SK-N-SH treated with all-trans-retinoic acid at 6 μM for 48 hours (cell line): Measurements from ENCODE around the gene LRRIQ1.

ENCODE experiments used
- ARNTL ChIP-seq: fragments of 450-650 bp; formaldehyde crosslinking; IDR thresholded peaks from 2 replicates; pipeline ENCODE4 v1.5.0; 2020; ENCODE audit warnings: low read depth, mild to moderate bottlenecking, moderate library complexity, borderline replicate concordance
- CSDC2 ChIP-seq: fragments of 250-450 bp; sonication (Bioruptor Pico); IDR thresholded peaks from 2 replicates; pipeline ENCODE4 v1.5.0; 2020; ENCODE audit warnings: mild to moderate bottlenecking, moderate library complexity
- ESRRG ChIP-seq: fragments of 250-450 bp; sonication (Bioruptor Pico); IDR thresholded peaks from 2 replicates; pipeline ENCODE4 v1.6.1; 2021; ENCODE audit warnings: mild to moderate bottlenecking
- GLIS3 ChIP-seq: fragments of 250-450 bp; sonication (Bioruptor Pico); IDR thresholded peaks from 2 replicates; pipeline ENCODE4 v1.5.0; 2020; ENCODE audit warnings: mild to moderate bottlenecking, moderate library complexity
- ISL1 ChIP-seq: fragments of 250-450 bp; sonication (Bioruptor Pico); IDR thresholded peaks from 2 replicates; pipeline ENCODE4 v2.1.2; 2022; ENCODE audit warnings: mild to moderate bottlenecking, moderate library complexity
- PATZ1 ChIP-seq: fragments of 250-450 bp; sonication (Bioruptor Pico); IDR thresholded peaks from 2 replicates; pipeline ENCODE4 v1.8.0; 2020; ENCODE audit warnings: mild to moderate bottlenecking, moderate library complexity, borderline replicate concordance
- PPARA ChIP-seq: fragments of 250-450 bp; sonication (Bioruptor Pico); IDR thresholded peaks from 2 replicates; pipeline ENCODE4 v1.5.0; 2020; ENCODE audit warnings: mild to moderate bottlenecking, borderline replicate concordance
- RARB ChIP-seq: fragments of 250-450 bp; sonication (Bioruptor Pico); IDR thresholded peaks from 2 replicates; pipeline ENCODE4 v1.8.0; 2021; ENCODE audit warnings: mild to moderate bottlenecking, moderate library complexity
- TOX ChIP-seq: fragments of 250-450 bp; sonication (Bioruptor Pico); IDR thresholded peaks from 2 replicates; pipeline ENCODE4 v1.8.0; 2021; ENCODE audit warnings: mild to moderate bottlenecking, moderate library complexity, borderline replicate concordance
- ZFP3 ChIP-seq: fragments of 250-450 bp; sonication (Bioruptor Pico); IDR thresholded peaks from 2 replicates; pipeline ENCODE4 v1.5.0; 2020; ENCODE audit warnings: mild to moderate bottlenecking, moderate library complexity
- ZNF565 ChIP-seq: fragments of 450-650 bp; formaldehyde crosslinking; conservative IDR thresholded peaks from 2 replicates; pipeline ENCODE4 v1.5.0; 2020; ENCODE audit warnings: low read depth, mild to moderate bottlenecking, moderate library complexity
- ZNF70 ChIP-seq: fragments of 450-650 bp; formaldehyde crosslinking; IDR thresholded peaks from 2 replicates; pipeline ENCODE4 v1.5.0; 2020; ENCODE audit warnings: mild to moderate bottlenecking, moderate library complexity

- TF ChIP-seq PATZ1 (no peak), PPARA (CRISPR knock-in tag) (no peak), TOX (CRISPR knock-in tag) (no peak), ZFP3 (CRISPR knock-in tag) (no peak), ESRRG (CRISPR knock-in tag) (no peak), CSDC2 (CRISPR knock-in tag) (no peak), RARB (CRISPR knock-in tag) (no peak), GLIS3 (no peak), ZNF565 (CRISPR knock-in tag) (no peak), ISL1 (CRISPR knock-in tag) (no peak), ZNF70 (CRISPR knock-in tag) (no peak), ARNTL (no peak)
These were observed 22.2 kb downstream of the LRRIQ1 start for GRCh38 chr12:85058339-85058738.
